HEK293 (cell line): Measurements from ENCODE around the gene LY86.

Experiments
- ZNF133 ChIP-seq: fragments of 450-650 bp; formaldehyde crosslinking; IDR thresholded peaks from 2 replicates; pipeline ENCODE4 v1.5.1; 2016; ENCODE audit warnings: missing biosample characterization, missing genetic modification characterization
- ZNF175 ChIP-seq: fragments of 450-650 bp; formaldehyde crosslinking; IDR thresholded peaks from 2 replicates; pipeline ENCODE4 v1.5.1; 2016; ENCODE audit warnings: missing biosample characterization, missing genetic modification characterization
- ZNF302 ChIP-seq: fragments of 450-650 bp; formaldehyde crosslinking; IDR thresholded peaks from 2 replicates; pipeline ENCODE4 v1.5.1; 2016; ENCODE audit warnings: missing biosample characterization, missing genetic modification characterization, low read depth
- TF ChIP-seq, protein P1 (sequence below): fragments of 450-650 bp; formaldehyde crosslinking; IDR thresholded peaks from 2 replicates; pipeline ENCODE4 v1.5.1; 2016; ENCODE audit warnings: missing biosample characterization, missing genetic modification characterization
- TF ChIP-seq, protein P2 (sequence below): IDR thresholded peaks from 2 replicates; pipeline ENCODE4 v1.6.1; 2011; ENCODE audit warnings: mild to moderate bottlenecking, low read depth, low read length, borderline replicate concordance

DNA sequence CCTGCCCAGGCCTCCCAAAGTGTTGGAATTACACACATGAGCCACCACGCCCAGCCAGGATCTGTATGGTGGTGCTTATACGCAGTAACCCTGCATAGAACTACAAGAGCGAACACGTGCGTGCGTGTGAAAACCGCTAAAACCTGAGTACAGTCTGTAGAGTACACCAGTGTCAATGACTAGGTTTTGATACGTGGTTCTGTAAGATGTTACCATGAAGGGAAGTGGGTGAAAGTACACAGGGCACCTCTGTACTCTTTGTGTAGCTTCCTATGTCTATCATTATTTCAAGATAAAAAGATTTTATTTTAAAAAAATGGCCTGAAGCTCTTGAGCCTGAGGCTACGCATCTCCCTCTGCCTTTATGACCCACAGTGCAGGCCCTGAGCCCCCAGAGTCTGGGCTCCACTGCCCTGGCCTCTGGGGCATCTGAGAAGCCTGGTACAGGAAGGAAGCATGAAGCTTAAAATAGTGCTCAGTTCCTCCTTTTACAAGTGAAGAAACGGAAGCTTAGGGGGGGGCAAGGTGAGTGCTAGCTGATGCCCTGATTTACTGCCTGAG is 21.6 kb downstream of the LY86 start:
- TF ChIP-seq ZNF175 (tag by site-specific recombination): no peak
- TF ChIP-seq, protein P1, sequence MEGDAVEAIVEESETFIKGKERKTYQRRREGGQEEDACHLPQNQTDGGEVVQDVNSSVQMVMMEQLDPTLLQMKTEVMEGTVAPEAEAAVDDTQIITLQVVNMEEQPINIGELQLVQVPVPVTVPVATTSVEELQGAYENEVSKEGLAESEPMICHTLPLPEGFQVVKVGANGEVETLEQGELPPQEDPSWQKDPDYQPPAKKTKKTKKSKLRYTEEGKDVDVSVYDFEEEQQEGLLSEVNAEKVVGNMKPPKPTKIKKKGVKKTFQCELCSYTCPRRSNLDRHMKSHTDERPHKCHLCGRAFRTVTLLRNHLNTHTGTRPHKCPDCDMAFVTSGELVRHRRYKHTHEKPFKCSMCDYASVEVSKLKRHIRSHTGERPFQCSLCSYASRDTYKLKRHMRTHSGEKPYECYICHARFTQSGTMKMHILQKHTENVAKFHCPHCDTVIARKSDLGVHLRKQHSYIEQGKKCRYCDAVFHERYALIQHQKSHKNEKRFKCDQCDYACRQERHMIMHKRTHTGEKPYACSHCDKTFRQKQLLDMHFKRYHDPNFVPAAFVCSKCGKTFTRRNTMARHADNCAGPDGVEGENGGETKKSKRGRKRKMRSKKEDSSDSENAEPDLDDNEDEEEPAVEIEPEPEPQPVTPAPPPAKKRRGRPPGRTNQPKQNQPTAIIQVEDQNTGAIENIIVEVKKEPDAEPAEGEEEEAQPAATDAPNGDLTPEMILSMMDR: no peak
- TF ChIP-seq ZNF302 (tag by site-specific recombination): no peak
- TF ChIP-seq ZNF133 (tag by site-specific recombination): no peak
- TF ChIP-seq, protein P2, sequence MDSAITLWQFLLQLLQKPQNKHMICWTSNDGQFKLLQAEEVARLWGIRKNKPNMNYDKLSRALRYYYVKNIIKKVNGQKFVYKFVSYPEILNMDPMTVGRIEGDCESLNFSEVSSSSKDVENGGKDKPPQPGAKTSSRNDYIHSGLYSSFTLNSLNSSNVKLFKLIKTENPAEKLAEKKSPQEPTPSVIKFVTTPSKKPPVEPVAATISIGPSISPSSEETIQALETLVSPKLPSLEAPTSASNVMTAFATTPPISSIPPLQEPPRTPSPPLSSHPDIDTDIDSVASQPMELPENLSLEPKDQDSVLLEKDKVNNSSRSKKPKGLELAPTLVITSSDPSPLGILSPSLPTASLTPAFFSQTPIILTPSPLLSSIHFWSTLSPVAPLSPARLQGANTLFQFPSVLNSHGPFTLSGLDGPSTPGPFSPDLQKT: no peak
